GM12875 (cell line): ENCODE results near the gene PSMC3.

Experiments
- H3K4me3 ChIP-seq: one replicate; pipeline ENCODE4 v1.5.1; 2011; ENCODE audit warnings: low read depth, low read length, control low read depth
- CTCF ChIP-seq: IDR thresholded peaks from 2 replicates; pipeline ENCODE4 v1.5.1; 2011; ENCODE audit warnings: low read depth, mild to moderate bottlenecking, control low read depth, inconsistent platforms, low read length, moderate library complexity, borderline replicate concordance; ENCODE audit not compliant: insufficient read depth

The PSMC3 gene

GRCh38 chr11:47394050-47394321 lies 32.3 kb downstream of the PSMC3 start:
- no peak for TF ChIP-seq CTCF
- H3K4me3 ChIP-seq: no peak overlapping the region

- no peak for TF ChIP-seq CTCF
- H3K4me3 ChIP-seq: no peak overlapping the region
Measured at GRCh38 chr11:47393163-47394049, 32.8 kb downstream of the PSMC3 start.

- no peak overlapping the region for H3K4me3 ChIP-seq
- TF ChIP-seq CTCF: no peak
Measured at GRCh38 chr11:47392546-47393162, 33.6 kb downstream of the PSMC3 start.

DNA sequence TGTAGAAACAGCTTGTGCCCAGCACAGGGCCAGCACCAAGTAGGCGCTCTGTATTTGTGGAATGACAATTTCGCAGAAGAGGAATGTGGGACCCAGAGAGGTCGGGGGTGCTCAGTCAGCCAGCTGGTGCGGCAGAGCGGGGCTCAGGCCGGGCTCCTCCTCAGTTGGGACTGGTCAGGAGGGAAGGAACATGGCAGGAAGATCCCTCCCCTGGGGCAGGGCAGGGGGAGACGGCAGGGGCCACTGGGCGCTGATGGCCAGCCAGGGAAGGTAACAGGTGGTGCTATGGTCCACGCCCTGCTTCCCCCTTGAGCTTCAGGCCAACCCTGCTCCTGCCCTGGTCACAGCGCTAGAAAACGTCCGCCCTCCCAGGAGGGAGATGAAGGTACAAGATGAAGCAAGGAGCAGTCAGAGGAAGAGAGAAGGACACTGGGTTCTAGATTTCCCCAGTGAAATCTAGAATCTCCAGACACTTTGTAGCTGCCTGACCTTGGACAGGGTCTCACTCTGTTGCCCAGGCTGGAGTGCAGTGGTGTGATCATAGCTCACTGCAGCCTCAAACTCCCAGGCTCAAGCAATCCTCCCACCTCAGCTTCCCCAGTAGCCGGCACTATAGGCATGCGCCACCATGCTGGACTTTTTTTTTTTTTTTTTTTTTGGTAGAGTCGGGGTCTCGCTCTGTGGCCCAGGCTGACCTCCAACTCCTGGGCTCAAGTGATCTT lies 34.4 kb downstream of the PSMC3 start:
- H3K4me3 ChIP-seq: no peak overlapping the region
- no peak for TF ChIP-seq CTCF

DNA sequence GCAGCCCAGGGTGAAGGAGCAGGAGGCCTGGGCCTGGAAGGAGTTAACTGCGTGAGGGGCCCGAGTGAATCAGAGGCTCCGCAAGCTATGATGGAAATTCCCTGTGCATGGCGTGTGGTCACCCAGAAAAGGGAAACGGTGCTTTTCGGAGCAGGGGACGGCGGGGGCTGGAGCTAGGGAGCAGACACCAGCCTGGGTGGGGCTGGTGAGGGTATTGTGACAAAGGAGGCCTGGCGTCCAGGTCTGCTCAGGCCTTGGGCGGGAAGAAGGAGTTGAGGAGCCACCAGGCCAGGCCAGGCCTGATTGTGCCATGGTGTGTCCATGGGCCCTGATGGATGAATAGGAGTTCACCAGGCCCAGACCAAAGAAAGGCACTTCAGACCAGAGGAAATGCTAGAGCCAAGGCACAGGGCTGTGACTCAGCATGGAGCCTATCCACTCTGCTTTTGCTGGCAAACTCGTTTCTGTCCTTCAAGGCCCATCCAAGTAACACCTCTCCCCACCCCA lies 35.1 kb downstream of the PSMC3 start:
- no peak overlapping the region for H3K4me3 ChIP-seq
- TF ChIP-seq CTCF: no peak

DNA sequence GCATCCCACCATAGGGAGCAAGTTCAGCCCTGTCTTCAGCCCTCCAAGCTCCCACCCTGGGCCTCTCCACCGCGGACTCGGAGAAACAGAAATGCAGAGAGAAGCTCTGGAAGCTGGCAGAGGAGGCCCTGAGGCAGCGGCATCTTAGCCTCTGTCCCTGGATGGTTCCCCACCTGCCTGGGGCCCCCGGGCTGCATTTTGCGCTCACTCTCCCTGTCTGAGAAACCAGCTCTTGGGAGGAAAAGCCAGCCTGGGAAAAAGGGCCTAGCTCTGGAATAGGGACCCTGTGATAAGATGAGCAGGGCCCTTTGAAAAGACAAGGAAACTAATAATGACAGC lies 35.8 kb downstream of the PSMC3 start:
- H3K4me3 ChIP-seq: no peak overlapping the region
- TF ChIP-seq CTCF: no peak
